Measurements from ENCODE around the gene KLHL30.

The KLHL30 gene

DNA sequence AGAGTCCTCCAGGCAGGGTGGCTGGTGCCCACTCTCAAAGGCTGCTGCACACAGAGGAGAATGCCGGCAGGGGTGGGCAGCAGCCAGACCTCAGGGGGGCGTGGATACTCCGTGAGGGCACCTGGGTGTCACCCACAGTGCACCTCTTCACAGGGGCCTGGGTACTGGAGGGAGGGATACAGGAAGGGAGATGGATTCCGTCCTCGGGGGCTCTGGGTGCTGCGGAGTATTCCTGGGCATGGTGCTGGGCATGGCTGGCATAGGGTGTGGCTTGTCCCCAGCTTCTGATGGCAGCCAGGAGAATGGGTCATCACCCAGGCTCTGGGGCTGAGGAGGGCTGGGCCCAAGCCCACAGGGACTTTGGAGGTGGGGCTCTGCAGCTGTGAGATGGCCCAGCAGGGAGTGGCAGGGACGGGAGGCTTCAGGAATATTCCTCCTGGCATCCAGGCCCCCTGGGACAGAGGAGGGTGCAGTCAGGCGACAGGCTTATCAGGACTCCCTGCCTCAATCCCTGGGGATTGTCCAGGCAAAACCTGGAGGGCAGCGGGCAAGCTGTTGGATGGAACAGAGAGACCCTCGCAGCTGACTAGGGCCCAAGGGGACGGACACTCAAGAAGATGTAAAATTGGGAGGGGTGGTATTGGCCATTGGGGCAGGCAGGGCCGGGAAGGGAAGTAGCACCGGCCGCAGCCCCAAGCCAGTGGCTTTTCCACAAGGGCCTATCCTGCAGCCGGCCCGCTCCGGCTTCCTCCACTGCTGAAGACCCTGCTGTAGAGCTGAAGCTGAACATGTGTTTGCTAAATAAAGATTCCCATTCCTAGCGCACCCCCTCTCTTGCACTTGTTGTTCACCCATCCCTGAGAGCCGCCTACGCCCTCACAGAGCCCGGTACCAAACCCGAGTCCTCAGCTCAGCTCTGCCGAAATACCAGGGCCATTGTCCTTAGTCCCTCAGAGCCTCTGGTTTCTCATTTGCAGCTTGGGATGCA is 5.7 kb upstream of the KLHL30 start:
- DNase-seq (ENCODE audit: low read depth) = no peak

GRCh38 chr2:238133499-238134392 is 4.7 kb upstream of the KLHL30 start:
- DNase-seq (ENCODE audit: low read depth) = no peak

DNA sequence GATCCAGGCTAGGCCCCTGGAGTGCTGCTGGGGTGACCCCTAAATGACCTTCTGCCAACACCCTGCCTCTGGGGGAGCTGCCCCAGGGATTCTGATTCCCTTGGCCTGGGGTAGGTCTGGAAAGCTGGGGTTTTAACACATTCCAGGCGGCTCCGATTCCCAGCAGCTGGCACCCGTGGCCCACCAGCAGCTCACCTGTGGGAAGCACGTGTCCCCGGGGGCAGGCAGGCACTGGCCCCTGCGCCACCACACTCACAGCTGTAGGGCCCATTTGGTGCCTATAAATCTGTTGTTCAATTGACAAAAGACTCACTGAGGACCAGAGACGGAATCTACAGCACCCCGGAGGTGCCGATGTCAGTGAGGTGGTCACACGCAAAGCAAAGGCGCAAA is 4.1 kb upstream of the KLHL30 start:
- DNase-seq (ENCODE audit: low read depth) = no peak

DNA sequence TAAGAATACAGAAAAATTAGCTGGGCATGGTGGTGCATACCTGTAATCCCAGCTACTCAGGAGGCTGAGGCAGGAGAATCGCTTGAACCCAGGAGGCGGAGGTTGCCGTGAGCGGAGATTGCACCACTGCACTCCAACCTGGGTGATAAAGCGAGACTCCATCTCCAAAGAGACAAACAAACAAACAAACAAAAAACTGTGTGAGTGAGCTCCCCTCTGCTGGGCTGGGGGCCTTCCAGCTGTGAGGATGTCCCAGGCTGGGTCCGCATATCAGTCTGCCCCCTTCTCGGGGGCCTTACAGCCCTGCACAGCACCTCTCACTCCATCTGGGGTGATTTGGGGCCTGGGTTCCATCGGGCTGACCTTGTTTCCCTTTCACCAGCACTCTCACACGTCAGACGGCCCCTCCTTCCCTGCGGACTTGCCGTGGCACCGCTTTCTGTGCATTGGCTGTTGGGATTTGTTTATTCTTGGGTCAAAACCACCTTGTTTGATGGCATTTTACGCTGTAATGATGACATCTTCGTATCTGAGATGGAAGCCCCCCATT is 2.8 kb upstream of the KLHL30 start:
- DNase-seq (ENCODE audit: low read depth) = no peak

- DNase-seq (ENCODE audit: low read depth) = no peak
Observed at GRCh38 chr2:238136820-238137537, 1.5 kb upstream of the KLHL30 start.

DNA sequence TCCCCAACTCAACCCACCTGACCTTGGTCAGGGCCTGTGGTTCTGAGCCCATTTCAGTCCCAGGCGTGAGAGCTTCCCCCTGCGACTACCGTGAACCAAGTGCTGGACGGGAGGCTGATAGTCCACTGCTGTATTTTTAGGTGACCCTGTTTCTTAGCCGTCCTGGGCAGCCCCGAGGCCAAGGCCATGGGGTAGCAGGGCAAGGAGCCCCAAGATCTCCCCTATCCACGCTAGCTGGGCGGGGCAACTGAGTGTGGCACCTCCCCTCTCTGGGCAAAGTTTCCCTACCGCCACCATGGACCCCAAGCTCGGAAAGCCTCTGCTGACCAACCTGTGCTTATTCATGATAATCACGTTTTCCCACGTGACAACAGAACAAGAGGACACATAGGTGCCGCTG is 583 bp upstream of the KLHL30 start:
- DNase-seq (ENCODE audit: low read depth) = no peak

DNA sequence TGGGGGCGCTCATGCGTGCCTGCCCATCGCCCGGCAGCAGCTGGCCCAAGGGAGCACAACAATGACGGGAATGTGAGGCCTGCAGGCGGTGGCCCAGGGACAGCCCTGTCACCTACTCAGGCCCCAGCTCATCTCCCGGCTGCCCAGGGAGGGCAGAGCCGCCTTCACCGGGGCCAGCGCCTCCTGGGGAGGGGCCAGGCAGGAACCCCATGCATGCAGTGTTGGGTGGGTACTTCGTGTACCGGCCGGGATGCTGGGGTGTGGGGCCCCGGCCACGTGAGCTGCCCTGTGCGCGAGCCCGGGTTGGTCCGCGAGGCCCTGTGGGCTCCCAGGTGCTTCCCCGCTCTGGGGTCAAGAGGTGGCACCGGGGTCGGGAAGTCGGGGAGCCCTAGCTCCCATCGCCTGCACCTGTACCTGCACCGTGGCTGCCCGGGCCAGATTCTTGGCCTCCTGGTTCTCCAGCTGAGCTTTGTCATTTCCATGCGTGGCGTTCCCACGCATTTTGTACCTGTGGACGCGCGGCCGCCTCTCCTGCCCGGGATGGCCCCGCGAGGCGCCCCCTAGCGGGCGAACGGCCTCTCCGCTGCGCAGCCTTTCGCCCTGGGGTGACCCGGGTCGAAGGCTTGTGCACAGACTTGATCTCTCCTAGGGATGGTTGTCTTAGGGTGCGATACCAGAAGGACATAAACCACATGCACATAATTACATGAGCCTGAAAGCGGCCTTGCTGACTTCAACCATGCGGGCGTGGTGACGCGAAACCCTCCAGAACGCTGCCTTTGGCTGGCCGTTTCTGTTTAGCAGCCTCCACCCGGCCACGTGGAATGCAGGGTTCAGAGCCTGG is 950 bp downstream of the KLHL30 start:
- no peak for DNase-seq (ENCODE audit: low read depth)

- no peak for DNase-seq (ENCODE audit: low read depth)
Observed at GRCh38 chr2:238140040-238140439, 1.6 kb downstream of the KLHL30 start.

- no peak for DNase-seq (ENCODE audit: low read depth)
Observed at GRCh38 chr2:238140721-238141540, 2.5 kb downstream of the KLHL30 start.

DNA sequence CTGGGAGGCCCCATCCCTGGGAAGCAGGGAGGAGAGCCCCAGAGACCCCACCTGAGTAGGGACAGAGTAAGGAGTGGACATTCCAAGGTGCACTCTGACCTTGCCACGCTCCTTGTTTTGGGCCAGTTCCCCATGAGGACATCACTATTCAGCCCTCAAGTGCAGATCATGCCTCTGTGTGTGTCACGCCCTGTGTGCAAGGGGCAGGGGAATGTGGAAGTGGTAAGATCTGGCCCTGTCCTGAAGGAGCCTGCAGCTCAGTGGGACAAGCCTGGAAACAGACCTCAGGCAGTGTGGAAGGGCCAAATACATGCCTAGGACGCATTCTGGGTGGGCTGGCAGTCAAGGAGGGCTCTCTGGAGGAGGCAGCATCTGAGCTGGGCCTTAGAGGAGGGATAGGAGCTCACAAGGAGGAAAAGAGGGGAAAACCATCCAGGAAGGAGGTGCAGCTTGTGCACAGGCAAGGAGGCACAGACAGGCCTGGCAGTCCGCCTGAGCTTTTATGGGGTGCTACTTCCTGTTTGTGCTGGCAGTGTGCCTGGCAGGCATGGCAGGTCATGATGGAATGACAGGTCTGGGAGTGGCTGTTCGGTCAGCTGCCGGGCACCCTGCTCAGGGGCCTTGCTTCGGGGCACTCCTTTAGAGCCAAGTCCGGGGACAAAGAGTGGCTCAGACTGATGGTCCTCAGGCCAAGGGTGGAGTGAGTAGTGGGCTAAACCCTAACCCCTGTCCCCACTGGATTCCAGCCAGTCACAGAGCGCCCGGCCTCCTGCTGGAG is 3.3 kb downstream of the KLHL30 start:
- DNase-seq (ENCODE audit: low read depth) = no peak

DNA sequence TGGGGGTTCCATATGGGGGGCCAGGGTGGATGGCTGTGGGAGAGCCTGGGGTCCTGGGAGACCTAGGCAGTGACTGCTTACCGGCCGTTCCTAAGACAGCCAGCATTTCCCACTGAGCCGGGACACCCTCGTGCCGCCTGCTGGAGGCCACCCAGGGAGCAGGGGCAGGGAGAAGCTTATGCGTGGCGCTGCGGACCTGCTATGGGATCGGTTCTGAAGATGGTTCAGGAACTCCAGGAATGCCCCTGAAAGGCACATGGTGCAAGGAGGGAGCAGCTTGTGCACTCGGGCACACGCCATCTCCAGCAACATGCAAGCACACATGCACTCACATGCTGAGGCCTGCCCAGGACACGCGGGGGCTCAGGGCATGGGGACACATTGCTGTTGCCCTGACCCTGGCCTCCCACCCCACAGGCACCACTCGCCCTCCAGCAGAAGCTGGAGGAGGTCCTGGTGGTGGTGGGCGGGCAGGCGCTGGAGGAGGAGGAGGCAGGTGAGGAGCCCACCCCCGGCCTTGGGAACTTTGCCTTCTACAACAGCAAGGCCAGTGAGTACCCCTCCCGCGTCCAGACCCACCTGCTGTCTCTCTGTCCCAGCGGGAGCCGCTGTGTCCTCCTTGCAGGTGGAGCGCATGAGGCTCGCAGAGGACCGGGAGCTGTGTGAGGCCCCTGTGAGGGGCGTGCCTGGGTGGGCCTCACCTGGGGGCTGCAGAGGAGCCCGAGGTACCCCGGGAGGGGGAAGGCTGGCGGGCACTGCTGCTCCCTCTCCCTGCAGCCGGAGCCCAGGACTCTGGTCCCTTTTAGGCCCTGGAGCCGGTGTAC is 4.1 kb downstream of the KLHL30 start:
- DNase-seq (ENCODE audit: low read depth) = no peak

- DNase-seq (ENCODE audit: low read depth) = no peak
Observed at GRCh38 chr2:238143239-238143951, 4.9 kb downstream of the KLHL30 start.

DNA sequence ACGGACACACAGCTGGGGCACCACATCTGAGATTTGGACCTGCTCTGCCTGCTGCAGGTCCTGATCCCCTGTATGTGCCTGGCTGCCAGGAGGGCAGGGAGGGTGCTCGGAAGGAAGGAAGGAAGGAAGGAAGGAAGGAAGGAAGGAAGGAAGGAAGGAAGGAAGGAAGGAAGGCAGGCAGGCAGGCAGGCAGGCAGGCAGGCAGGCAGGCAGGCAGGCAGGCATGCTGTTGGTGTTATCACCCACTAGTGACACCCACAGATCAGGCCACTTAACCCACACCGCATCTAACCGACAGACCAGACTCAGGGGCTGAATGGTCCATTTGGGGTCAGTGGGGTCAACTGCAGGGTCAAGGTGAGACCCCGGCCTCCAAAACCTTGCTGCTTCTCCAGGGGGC is 5.8 kb downstream of the KLHL30 start:
- no peak for DNase-seq (ENCODE audit: low read depth)

- DNase-seq (ENCODE audit: low read depth) = no peak
Observed at GRCh38 chr2:238145046-238145445, 6.6 kb downstream of the KLHL30 start.

DNA sequence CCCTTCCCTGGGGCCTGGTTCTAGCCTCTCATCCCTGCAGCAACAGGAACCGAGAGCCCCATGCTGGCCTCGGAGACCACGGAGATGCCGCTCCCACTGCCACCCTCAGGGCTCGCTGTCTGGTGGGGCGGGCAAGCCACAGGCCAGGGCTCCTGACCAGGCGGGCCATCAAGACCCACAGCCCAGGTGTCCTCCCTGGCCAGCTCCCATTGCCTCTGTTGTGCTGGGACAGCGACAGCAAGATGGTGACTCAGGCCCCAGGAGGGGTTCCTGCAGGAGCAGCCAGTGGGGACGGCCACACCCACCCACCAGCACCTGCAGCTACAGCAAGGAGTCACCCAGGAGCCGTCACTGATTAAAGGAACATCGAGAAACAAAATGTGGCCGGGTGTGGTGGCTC is 7.4 kb downstream of the KLHL30 start:
- DNase-seq (ENCODE audit: low read depth) = no peak

- no peak for DNase-seq (ENCODE audit: low read depth)
Observed at GRCh38 chr2:238146884-238147544, 8.5 kb downstream of the KLHL30 start.

- no peak for DNase-seq (ENCODE audit: low read depth)
Observed at GRCh38 chr2:238148981-238149380, 10.5 kb downstream of the KLHL30 start.
